Memory B cell (primary cell): Measurements from ENCODE around the gene PPP2R5B.
A peak's percentile ranks its signal among the peaks of the same experiment; 100 is the strongest.

Experiments
- ATAC-seq: fragments of 150-1000 bp; cut with Tn5 transposase; 2 replicates; pipeline ENCODE4 v1.10.0; 2021; ENCODE audit warnings: low read depth, mild to moderate bottlenecking, moderate library complexity
- DNase-seq, 2 donors: peaks; one replicate each; pipeline ENCODE4 v3.0.0; 2022; ENCODE audit warnings: low spot score in 2 of 2
- H3K27ac Mint-ChIP-seq: one replicate; pipeline ENCODE4 v1.8.0; 2022; ENCODE audit warnings: mild to moderate bottlenecking, moderate library complexity, mixed read lengths
- H3K27me3 Mint-ChIP-seq: one replicate; pipeline ENCODE4 v1.8.0; 2022; ENCODE audit warnings: mixed read lengths
- H3K36me3 Mint-ChIP-seq: one replicate; pipeline ENCODE4 v1.8.0; 2022; ENCODE audit warnings: mild to moderate bottlenecking, mixed read lengths
- H3K4me1 Mint-ChIP-seq: one replicate; pipeline ENCODE4 v1.8.0; 2022; ENCODE audit warnings: mixed read lengths
- H3K4me3 Mint-ChIP-seq: one replicate; pipeline ENCODE4 v1.8.0; 2022; ENCODE audit warnings: mild to moderate bottlenecking, moderate library complexity, mixed read lengths
- H3K9me3 Mint-ChIP-seq: one replicate; pipeline ENCODE4 v1.8.0; 2022; ENCODE audit warnings: mixed read lengths

PPP2R5B gene

DNA sequence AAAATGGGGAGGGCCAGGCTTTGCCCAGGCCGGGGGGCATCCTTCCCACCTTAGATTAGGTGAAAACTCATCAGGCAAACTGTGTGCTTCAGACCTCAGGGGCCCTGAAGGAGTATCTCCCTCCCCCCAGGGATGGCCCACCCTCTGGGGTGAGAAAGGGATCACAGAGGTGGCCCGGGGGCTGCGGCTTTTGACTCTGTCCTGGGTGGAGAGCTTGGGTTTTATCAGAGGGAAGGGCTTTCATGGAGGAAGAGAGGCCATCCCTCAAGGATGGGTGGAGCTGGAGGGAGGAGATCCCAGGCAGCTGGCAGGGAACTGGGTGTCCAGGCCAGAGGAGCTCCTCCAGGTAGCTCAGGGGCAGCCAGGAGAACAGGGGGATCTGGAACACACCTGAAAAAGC is 3.1 kb upstream of the PPP2R5B start:
- H3K4me3 Mint-ChIP-seq: no peak overlapping the region
- peaks cover 18% of the 10 kb centered on the region for H3K4me1 Mint-ChIP-seq
- no peak overlapping the region for H3K27ac Mint-ChIP-seq

GRCh38 chr11:64923151-64923661 is 1.3 kb upstream of the PPP2R5B start:
- H3K4me3 Mint-ChIP-seq: peak overlapping the region; percentile 11
- no peak overlapping the region for H3K27ac Mint-ChIP-seq
- H3K36me3 Mint-ChIP-seq: no peaks in the 10 kb centered on the region
- peaks cover 9% of the 10 kb centered on the region for H3K4me1 Mint-ChIP-seq
- no peaks in the 10 kb centered on the region for H3K27me3 Mint-ChIP-seq
- H3K9me3 Mint-ChIP-seq: no peaks in the 10 kb centered on the region
- ATAC-seq (no peak), DNase-seq (no peak)

More for the DNA sequence above, 3.1 kb upstream of the PPP2R5B start:
- DNase-seq (no peak), ATAC-seq (no peak)
- Mint-ChIP-seq H3K27me3 (no peaks in the 10 kb centered on the region), H3K36me3 (no peaks in the 10 kb centered on the region), H3K9me3 (no peaks in the 10 kb centered on the region)

- Mint-ChIP-seq H3K9me3 (no peaks in the 10 kb centered on the region), H3K4me1 (peaks cover 9% of the 10 kb centered on the region)
- no peak for ATAC-seq
Measured at GRCh38 chr11:64924910-64925284, 408 bp downstream of the PPP2R5B start.

DNA sequence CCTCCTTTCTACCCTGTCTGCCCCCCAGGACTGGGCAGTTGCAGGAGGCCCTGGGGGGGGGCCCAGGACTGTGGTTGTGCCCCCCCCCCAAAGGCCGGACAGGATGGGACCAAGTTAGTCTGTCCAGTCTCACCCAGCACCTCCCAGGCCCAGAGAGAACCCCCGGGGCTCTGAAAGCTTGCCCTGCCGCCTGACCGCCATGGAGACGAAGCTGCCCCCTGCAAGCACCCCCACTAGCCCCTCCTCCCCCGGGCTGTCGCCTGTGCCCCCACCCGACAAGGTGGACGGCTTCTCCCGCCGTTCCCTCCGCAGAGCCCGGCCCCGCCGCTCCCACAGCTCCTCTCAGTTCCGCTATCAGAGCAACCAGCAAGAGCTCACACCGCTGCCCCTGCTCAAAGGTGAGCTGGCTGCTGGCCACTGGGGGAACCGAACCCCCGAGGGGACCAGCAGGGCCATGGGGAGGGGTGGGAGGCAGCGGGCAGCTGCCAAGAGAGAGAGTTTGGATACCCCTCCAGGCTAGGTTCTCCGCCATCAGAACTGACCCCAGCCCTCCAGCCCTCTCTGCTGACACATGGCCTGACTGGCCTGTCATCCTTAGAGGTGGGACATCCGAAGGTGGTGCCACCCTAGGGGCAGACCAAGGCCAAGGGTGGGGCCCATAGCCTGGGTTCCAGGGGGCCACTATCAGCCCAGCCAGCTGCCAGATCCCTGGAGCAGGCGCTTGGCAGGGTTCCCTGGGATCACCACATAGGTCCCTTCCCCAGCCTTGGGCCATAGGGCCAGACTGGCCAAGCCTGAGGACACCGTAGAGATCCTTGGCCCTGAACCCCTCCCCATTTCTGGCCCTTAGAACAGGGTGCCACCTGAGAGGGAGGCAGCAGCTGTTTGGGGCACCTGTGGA is 1.3 kb downstream of the PPP2R5B start:
- peak overlapping the region; percentile 99 for H3K4me3 Mint-ChIP-seq
- DNase-seq (no peak), ATAC-seq (no peak)
- no peaks in the 10 kb centered on the region for H3K27me3 Mint-ChIP-seq
- peaks cover 9% of the 10 kb centered on the region for H3K4me1 Mint-ChIP-seq
- H3K36me3 Mint-ChIP-seq: peaks cover 4% of the 10 kb centered on the region
- no peaks in the 10 kb centered on the region for H3K9me3 Mint-ChIP-seq
- no peak overlapping the region for H3K27ac Mint-ChIP-seq

More at GRCh38 chr11:64924910-64925284, 408 bp downstream of the PPP2R5B start:
- H3K27me3 Mint-ChIP-seq: no peaks in the 10 kb centered on the region
- peak overlapping the region; percentile 90 for H3K27ac Mint-ChIP-seq
- no peaks in the 10 kb centered on the region for H3K36me3 Mint-ChIP-seq
- peak overlapping the region; percentile 99 for H3K4me3 Mint-ChIP-seq
- DNase-seq: no peak

DNA sequence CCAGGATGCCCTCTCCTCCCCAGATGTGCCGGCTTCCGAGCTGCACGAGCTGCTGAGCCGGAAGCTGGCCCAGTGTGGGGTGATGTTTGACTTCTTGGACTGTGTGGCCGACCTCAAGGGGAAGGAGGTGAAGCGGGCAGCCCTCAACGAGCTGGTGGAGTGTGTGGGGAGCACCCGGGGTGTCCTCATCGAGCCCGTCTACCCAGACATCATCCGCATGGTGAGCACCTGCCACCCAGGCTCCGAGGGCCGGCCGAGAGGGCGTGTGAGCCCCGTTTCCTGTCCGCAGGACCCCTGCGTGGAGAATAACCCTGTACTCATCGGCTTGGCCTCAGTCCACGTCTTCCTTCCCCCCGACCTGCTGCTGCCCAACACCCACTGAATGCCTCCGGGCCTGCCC is 2.2 kb downstream of the PPP2R5B start:
- H3K27ac Mint-ChIP-seq: no peak overlapping the region
- no peaks in the 10 kb centered on the region for H3K9me3 Mint-ChIP-seq
- ATAC-seq (no peak), DNase-seq (no peak)
- H3K27me3 Mint-ChIP-seq: no peaks in the 10 kb centered on the region
- peaks cover 9% of the 10 kb centered on the region for H3K4me1 Mint-ChIP-seq
- peaks cover 4% of the 10 kb centered on the region for H3K36me3 Mint-ChIP-seq
- H3K4me3 Mint-ChIP-seq: peak overlapping the region; percentile 41

DNA sequence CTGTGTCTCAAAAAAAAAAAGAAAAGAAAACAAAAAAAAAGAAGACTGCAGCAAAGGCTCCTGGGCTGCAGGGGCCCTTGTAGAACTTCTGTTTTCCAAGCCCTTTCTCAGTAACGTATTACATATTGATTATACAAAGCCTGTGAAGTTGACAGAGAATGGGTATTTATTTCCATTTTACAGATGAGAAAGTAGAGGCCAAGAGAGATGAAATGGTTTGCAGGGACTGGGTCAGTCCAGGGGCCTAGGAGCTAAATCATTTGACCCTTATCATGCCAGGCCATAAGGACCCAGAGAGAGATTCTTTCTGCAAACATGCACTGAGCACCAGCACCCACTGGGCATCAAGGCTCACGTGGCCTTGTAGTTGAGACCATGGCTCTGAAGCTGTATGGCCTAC is 4.5 kb downstream of the PPP2R5B start:
- H3K27ac Mint-ChIP-seq: no peak overlapping the region
- no peak for ATAC-seq
- H3K4me1 Mint-ChIP-seq: peaks cover 7% of the 10 kb centered on the region
- no peaks in the 10 kb centered on the region for H3K27me3 Mint-ChIP-seq
- H3K9me3 Mint-ChIP-seq: no peaks in the 10 kb centered on the region
- H3K36me3 Mint-ChIP-seq: peaks cover 15% of the 10 kb centered on the region
- DNase-seq: no peak
- no peak overlapping the region for H3K4me3 Mint-ChIP-seq

GRCh38 chr11:64929625-64930024 is 5.1 kb downstream of the PPP2R5B start:
- DNase-seq (no peak), ATAC-seq (no peak)
- no peaks in the 10 kb centered on the region for H3K9me3 Mint-ChIP-seq
- no peak overlapping the region for H3K4me3 Mint-ChIP-seq
- peaks cover 18% of the 10 kb centered on the region for H3K36me3 Mint-ChIP-seq
- peaks cover 4% of the 10 kb centered on the region for H3K4me1 Mint-ChIP-seq
- H3K27me3 Mint-ChIP-seq: no peaks in the 10 kb centered on the region
- H3K27ac Mint-ChIP-seq: no peak overlapping the region

- H3K9me3 Mint-ChIP-seq: no peaks in the 10 kb centered on the region
- H3K4me3 Mint-ChIP-seq: no peak overlapping the region
- H3K36me3 Mint-ChIP-seq: peaks cover 18% of the 10 kb centered on the region
- DNase-seq: no peak
- no peaks in the 10 kb centered on the region for H3K27me3 Mint-ChIP-seq
- H3K4me1 Mint-ChIP-seq: no peaks in the 10 kb centered on the region
- H3K27ac Mint-ChIP-seq: no peak overlapping the region
- ATAC-seq: no peak
Measured at GRCh38 chr11:64930340-64930739, 5.9 kb downstream of the PPP2R5B start.

GRCh38 chr11:64931290-64931689 is 6.8 kb downstream of the PPP2R5B start:
- H3K9me3 Mint-ChIP-seq: no peaks in the 10 kb centered on the region
- H3K4me1 Mint-ChIP-seq: no peaks in the 10 kb centered on the region
- DNase-seq: no peak

DNA sequence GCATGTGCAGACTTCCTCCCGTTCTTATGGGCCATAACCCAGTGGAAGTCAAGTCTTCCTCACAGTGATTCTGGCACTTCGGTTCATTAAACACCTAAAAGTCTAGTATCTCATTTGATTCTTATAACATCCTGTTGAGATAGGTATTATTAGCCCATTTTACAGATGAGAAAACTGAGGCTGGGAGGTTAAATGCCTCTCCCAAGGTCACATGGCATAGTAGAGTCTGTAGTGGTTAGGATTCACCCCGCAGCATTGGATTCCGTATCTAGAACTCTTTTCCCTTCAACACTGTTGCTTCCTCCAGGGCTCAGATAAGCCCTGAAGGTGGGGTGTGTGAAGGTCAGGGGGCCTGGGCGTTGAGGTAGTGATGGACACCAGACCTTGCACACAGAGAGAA is 7.8 kb downstream of the PPP2R5B start:
- H3K9me3 Mint-ChIP-seq: no peaks in the 10 kb centered on the region
- no peak overlapping the region for H3K27ac Mint-ChIP-seq
- H3K36me3 Mint-ChIP-seq: peaks cover 18% of the 10 kb centered on the region
- no peaks in the 10 kb centered on the region for H3K27me3 Mint-ChIP-seq
- H3K4me3 Mint-ChIP-seq: no peak overlapping the region
- DNase-seq (no peak), ATAC-seq (no peak)
- H3K4me1 Mint-ChIP-seq: no peaks in the 10 kb centered on the region

More at GRCh38 chr11:64931290-64931689, 6.8 kb downstream of the PPP2R5B start:
- Mint-ChIP-seq H3K27me3 (no peaks in the 10 kb centered on the region), H3K36me3 (peaks cover 18% of the 10 kb centered on the region), H3K4me3 (no peak overlapping the region), H3K27ac (no peak overlapping the region)
- no peak for ATAC-seq

DNA sequence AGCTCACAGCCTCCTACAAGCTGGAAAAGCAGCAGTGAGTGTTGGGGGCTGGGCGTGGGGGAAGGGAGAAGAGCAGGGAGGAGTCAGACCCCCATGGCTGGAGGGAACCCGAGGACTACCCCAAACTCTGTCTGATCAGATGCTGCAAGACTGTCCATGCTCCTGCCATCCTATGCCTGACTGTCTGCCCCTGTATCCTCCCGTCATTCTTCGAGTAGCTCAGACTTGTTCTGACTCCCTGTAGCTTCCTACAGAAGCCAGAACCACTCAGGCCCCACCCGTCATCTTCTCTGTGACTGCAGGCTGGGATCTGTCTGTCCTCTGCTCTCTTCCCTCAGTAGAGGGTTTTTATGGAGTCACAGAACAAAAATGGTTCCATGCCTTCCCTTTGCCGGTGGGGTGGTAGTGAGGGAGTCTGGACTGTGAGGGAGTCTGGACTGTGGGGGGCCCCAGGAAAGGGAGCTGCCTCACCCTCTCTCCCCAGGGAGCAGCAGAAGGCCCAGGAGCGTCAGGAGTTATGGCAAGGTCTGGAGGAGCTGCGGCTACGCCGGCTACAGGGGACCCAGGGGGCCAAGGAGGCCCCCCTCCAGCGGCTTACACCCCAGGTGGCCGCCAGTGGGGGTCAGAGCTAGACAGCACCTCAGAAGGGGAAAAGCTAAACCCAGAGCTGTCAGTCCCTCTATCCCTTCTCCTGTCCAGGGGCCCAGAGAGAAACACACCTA is 8.9 kb downstream of the PPP2R5B start:
- DNase-seq (no peak), ATAC-seq (no peak)
- no peak overlapping the region for H3K4me3 Mint-ChIP-seq
- peaks cover 18% of the 10 kb centered on the region for H3K36me3 Mint-ChIP-seq
- no peaks in the 10 kb centered on the region for H3K4me1 Mint-ChIP-seq
- no peaks in the 10 kb centered on the region for H3K27me3 Mint-ChIP-seq
- H3K27ac Mint-ChIP-seq: no peak overlapping the region
- H3K9me3 Mint-ChIP-seq: no peaks in the 10 kb centered on the region

GRCh38 chr11:64933935-64934681 is 9.6 kb downstream of the PPP2R5B start:
- H3K4me1 Mint-ChIP-seq: no peaks in the 10 kb centered on the region
- no peak overlapping the region for H3K4me3 Mint-ChIP-seq
- H3K27ac Mint-ChIP-seq: no peak overlapping the region
- H3K36me3 Mint-ChIP-seq: peaks cover 18% of the 10 kb centered on the region
- H3K27me3 Mint-ChIP-seq: no peaks in the 10 kb centered on the region
- no peak for ATAC-seq
- no peaks in the 10 kb centered on the region for H3K9me3 Mint-ChIP-seq
- no peak for DNase-seq

DNA sequence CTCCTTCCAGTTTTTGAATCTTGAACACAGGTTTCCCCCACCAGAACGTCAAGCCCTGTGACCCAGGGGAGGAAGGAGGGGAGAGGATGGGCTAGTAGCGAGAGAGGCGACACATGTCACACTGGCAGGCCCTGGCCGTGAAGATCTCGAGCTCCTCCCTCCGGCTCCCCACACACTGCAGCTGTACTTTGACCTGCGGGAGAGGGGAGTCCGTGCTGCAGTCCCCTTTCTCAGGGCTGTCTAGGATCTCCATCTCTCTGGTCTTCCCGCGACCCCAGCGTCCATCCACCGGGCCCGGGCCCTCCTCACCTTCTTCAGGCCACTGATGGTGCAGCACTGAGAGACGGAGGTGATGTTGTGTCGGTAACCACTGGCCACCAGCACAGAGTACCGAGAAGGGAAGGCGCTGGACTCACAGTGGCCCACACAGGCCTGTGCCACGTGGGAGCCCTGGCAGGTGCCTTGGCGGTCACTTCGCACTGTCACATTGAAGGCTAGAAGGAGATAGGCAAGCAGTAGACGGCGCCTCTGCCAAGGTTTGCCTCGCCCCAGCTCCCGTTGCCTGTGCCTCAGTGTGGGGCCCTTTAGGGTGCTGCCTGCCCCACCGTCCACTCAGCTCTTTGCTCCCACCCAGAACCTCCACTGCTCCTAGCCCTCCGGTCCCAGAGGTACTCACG is 10.3 kb downstream of the PPP2R5B start:
- Mint-ChIP-seq H3K27me3 (no peaks in the 10 kb centered on the region), H3K9me3 (no peaks in the 10 kb centered on the region), H3K36me3 (peaks cover 18% of the 10 kb centered on the region), H3K4me3 (no peak overlapping the region), H3K4me1 (no peaks in the 10 kb centered on the region), H3K27ac (no peak overlapping the region)
- ATAC-seq (no peak), DNase-seq (no peak)
